ENCODE data around the gene REXO4. TPM values are rescaled to one million over a fixed set of nuclear protein-coding genes. Genes with fewer than 3 reads are reported as not detected.

Gene REXO4
- total and polyA plus RNA-seq, 2 experiments from 2014 or later, result 17.2 to 19.4 TPM

GRCh38 chr9:133433351-133433843 lies 15.6 kb upstream of the REXO4 start:
- no peaks in the 10 kb centered on the region for H3K36me3 ChIP-seq (replicated peaks; ENCODE audit: insufficient read depth, low read depth)
- H3K4me2 ChIP-seq, result no peak overlapping the region
- no peaks in the 10 kb centered on the region for H3K27me3 ChIP-seq
- no peaks in the 10 kb centered on the region for H3K9me3 ChIP-seq (ENCODE audit: low read depth)
- H3K4me1 ChIP-seq (ENCODE audit: insufficient read depth), result peaks cover 4% of the 10 kb centered on the region
- H3K79me2 ChIP-seq, result no peaks in the 10 kb centered on the region
- no peak for DNase-seq (ENCODE audit: low spot score)
- H3K4me3 ChIP-seq, result no peak overlapping the region
- TF ChIP-seq EZH2phosphoT487 (IDR thresholded peaks at IDR 0.05; ENCODE audit: low read depth, severe bottlenecking, unreplicated experiment), result no peak
- no peak for TF ChIP-seq CTCF (IDR thresholded peaks at IDR 0.05; ENCODE audit: poor library complexity)
- no peak for TF ChIP-seq EZH2 (IDR thresholded peaks at IDR 0.05; ENCODE audit: borderline replicate concordance)
- H3K9me2 ChIP-seq (replicated peaks; ENCODE audit: insufficient read depth), result no peaks in the 10 kb centered on the region
- H4K20me1 ChIP-seq (ENCODE audit: insufficient read depth, poor library complexity, severe bottlenecking), result no peaks in the 10 kb centered on the region
- no peak overlapping the region for H2AFZ ChIP-seq
- no peak overlapping the region for H3K27ac ChIP-seq
- WGBS (ENCODE audit: low lambda C conversion rate, missing lambda C conversion rate), result 88% methylated on average over 11 of the region's 11 CpGs

DNA sequence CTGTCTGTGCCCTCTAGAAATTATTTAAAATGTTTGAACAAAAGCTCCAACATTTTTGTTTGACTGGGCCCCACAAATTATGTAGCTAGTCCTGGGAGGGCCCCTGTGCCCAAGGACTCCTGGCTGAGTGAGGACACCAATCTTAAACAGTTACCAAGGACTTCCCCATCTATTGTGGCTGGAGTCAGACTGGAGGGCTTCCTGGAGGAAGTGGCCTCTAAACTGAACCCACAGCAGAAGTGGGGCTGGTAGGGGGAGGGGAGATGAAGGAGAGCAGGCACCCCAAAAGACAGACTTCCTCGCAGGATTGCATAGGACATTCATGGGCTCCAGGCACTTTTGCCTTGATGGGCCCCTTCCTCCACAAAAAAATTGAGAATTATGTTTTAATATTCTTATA lies 12.4 kb upstream of the REXO4 start:
- TF ChIP-seq CTCF (IDR thresholded peaks at IDR 0.05; ENCODE audit: poor library complexity), result no peak
- no peak for TF ChIP-seq EZH2phosphoT487 (IDR thresholded peaks at IDR 0.05; ENCODE audit: low read depth, severe bottlenecking, unreplicated experiment)
- no peak for TF ChIP-seq EZH2 (IDR thresholded peaks at IDR 0.05; ENCODE audit: borderline replicate concordance)
- H3K9me2 ChIP-seq (replicated peaks; ENCODE audit: insufficient read depth), result no peaks in the 10 kb centered on the region
- no peaks in the 10 kb centered on the region for H3K79me2 ChIP-seq
- no peak for DNase-seq (ENCODE audit: low spot score)
- H4K20me1 ChIP-seq (ENCODE audit: insufficient read depth, poor library complexity, severe bottlenecking), result no peaks in the 10 kb centered on the region
- peaks cover 8% of the 10 kb centered on the region for H3K4me1 ChIP-seq (ENCODE audit: insufficient read depth)
- H3K4me3 ChIP-seq, result no peak overlapping the region
- 97% methylated on average over 1 of the region's 1 CpG for WGBS (ENCODE audit: low lambda C conversion rate, missing lambda C conversion rate)
- H2AFZ ChIP-seq, result no peak overlapping the region
- H3K27me3 ChIP-seq, result no peaks in the 10 kb centered on the region
- H3K4me2 ChIP-seq, result no peak overlapping the region
- no peaks in the 10 kb centered on the region for H3K36me3 ChIP-seq (replicated peaks; ENCODE audit: insufficient read depth, low read depth)
- no peak overlapping the region for H3K27ac ChIP-seq
- no peaks in the 10 kb centered on the region for H3K9me3 ChIP-seq (ENCODE audit: low read depth)

- Histone ChIP-seq H3K36me3 (replicated peaks; ENCODE audit: insufficient read depth, low read depth) (no peaks in the 10 kb centered on the region), H3K4me2 (peak overlapping the region; percentile 87), H3K79me2 (no peaks in the 10 kb centered on the region), H2AFZ (peak overlapping the region; percentile 68), H3K9me3 (ENCODE audit: low read depth) (no peaks in the 10 kb centered on the region), H4K20me1 (ENCODE audit: insufficient read depth, poor library complexity, severe bottlenecking) (no peaks in the 10 kb centered on the region), H3K27ac (no peak overlapping the region), H3K4me3 (no peak overlapping the region), H3K4me1 (ENCODE audit: insufficient read depth) (peaks cover 8% of the 10 kb centered on the region), H3K27me3 (no peaks in the 10 kb centered on the region), H3K9me2 (replicated peaks; ENCODE audit: insufficient read depth) (no peaks in the 10 kb centered on the region)
- 13% methylated on average over 49 of the region's 49 CpGs for WGBS (ENCODE audit: low lambda C conversion rate, missing lambda C conversion rate)
- peak; percentile 70 for DNase-seq (ENCODE audit: low spot score)
- TF ChIP-seq CTCF (IDR thresholded peaks at IDR 0.05; ENCODE audit: poor library complexity) (peak; percentile 48), EZH2 (IDR thresholded peaks at IDR 0.05; ENCODE audit: borderline replicate concordance) (no peak)
These were observed 11.9 kb upstream of the REXO4 start for GRCh38 chr9:133429641-133430161.
